AG04449 (cell line): ENCODE data around the gene PRKN.
"Not testable (repeated sequence)": the region's sequence is repeated elsewhere in the genome, so short reads cannot be mapped to it uniquely, and the experiment has no call there.

ENCODE experiments used
- CTCF ChIA-PET: fragments of 350-600 bp; formaldehyde crosslinking; extraction: SDS; loops from one replicate; lab custom pipeline; 2021; ENCODE audit warnings: antibody characterized with exemption; lab: Yijun Ruan, JAX
- POLR2A ChIA-PET: fragments of 400-600, 350-600 bp; formaldehyde crosslinking; extraction: SDS; loops from one replicate; lab custom pipeline; 2020; ENCODE audit warnings: antibody characterized with exemption, inconsistent platforms; lab: Yijun Ruan, JAX
- DNase-seq: peaks from one replicate; pipeline ENCODE4 v3.0.0-alpha.2; 2010; ENCODE audit warnings: low read depth, low spot score
- H3K4me3 ChIP-seq: 2 replicates; pipeline ENCODE4 v1.5.1; 2011; ENCODE audit warnings: low read depth, mild to moderate bottlenecking, control low read depth, low read length
- TF ChIP-seq, protein P1 (sequence below): IDR thresholded peaks from one replicate; pipeline ENCODE4 v1.5.1; 2011; ENCODE audit warnings: mild to moderate bottlenecking, moderate library complexity, low read length, control low read depth, inconsistent platforms; ENCODE audit not compliant: insufficient read depth; ENCODE audit errors: missing control alignments

Gene PRKN

DNA sequence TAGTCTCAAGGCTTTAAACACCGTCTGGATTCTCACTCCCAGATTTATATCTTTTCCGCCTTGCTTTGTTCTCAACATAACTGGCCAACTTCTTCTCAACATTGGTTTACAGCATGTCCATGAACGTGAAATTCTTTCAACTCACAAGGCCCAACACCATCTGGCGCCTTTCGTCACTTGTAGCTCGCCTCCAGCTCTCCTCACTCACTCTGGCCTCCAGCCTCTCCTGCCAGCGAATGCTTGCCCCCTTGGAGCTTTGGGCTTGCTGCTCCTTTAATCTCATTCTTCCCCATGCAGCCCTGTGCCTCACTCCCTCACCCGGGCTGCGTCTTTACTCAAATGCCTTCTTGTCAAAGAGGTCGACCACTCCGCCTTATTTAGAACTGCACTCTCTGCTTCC lies 324.5 kb downstream of the PRKN start:
- TF ChIP-seq, protein P1, sequence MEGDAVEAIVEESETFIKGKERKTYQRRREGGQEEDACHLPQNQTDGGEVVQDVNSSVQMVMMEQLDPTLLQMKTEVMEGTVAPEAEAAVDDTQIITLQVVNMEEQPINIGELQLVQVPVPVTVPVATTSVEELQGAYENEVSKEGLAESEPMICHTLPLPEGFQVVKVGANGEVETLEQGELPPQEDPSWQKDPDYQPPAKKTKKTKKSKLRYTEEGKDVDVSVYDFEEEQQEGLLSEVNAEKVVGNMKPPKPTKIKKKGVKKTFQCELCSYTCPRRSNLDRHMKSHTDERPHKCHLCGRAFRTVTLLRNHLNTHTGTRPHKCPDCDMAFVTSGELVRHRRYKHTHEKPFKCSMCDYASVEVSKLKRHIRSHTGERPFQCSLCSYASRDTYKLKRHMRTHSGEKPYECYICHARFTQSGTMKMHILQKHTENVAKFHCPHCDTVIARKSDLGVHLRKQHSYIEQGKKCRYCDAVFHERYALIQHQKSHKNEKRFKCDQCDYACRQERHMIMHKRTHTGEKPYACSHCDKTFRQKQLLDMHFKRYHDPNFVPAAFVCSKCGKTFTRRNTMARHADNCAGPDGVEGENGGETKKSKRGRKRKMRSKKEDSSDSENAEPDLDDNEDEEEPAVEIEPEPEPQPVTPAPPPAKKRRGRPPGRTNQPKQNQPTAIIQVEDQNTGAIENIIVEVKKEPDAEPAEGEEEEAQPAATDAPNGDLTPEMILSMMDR = no peak
- DNase-seq = no peak
- ChIA-PET POLR2A (no interaction called here), CTCF (no interaction called here)
- H3K4me3 ChIP-seq = no peak overlapping the region

DNA sequence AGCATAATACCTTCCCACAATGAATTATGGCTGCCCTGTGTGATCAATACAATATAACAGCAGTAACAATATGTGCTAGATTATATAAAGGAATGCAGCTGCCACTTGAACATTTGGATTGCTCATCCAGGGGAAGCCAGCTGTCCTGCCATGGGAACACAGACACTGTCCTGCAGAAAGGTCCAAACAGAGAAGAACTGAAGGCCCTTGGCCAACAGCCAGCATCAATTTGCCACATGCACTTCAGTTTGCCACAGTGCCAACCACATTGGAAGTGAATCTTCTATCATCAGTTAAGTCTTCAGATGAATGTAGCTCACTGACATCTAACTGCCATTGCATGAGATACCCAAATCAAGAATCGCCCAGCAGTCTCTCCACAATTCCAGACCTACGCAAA lies 332.4 kb downstream of the PRKN start:
- TF ChIP-seq, protein P1 = no peak
- POLR2A ChIA-PET = no interaction called here
- CTCF ChIA-PET = no interaction called here

DNA sequence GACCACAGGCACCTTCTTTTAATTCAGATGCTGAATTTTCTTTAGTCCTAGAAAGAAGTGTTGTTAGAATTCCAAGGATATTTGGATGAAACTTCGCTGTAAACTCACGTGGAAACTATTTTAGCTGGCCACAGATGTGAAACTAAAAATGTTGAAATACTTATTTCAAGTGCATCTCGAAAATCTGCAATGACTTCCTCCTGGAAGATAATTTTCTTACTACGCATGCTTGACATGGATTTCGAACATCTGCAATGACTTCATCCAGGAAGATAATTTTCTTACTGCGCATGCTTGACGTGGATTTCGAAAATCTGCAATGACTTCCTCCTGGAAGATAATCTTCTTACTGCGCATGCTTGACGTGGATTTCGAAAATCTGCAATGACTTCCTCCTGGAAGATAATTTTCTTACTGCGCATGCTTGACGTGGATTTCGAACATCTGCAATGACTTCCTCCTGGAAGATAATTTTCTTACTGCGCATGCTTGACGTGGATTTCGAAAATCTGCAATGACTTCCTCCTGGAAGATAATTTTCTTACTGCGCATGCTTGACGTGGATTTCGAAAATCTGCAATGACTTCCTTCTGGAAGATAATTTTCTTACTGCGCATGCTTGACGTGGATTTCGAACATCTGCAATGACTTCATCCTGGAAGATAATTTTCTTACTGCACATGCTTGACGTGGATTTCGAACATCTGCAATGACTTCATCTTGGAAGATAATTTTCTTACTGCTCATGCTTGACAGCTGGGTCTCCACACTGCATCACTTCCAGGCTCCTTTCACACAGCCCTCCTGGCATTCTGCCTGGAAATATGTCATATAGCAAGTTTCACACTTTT lies 336.4 kb downstream of the PRKN start:
- DNase-seq, POLR2A ChIA-PET, CTCF ChIA-PET, H3K4me3 ChIP-seq: not testable (repeated sequence)

More for the DNA sequence above, 332.4 kb downstream of the PRKN start:
- no peak for DNase-seq
- no peak overlapping the region for H3K4me3 ChIP-seq

DNA sequence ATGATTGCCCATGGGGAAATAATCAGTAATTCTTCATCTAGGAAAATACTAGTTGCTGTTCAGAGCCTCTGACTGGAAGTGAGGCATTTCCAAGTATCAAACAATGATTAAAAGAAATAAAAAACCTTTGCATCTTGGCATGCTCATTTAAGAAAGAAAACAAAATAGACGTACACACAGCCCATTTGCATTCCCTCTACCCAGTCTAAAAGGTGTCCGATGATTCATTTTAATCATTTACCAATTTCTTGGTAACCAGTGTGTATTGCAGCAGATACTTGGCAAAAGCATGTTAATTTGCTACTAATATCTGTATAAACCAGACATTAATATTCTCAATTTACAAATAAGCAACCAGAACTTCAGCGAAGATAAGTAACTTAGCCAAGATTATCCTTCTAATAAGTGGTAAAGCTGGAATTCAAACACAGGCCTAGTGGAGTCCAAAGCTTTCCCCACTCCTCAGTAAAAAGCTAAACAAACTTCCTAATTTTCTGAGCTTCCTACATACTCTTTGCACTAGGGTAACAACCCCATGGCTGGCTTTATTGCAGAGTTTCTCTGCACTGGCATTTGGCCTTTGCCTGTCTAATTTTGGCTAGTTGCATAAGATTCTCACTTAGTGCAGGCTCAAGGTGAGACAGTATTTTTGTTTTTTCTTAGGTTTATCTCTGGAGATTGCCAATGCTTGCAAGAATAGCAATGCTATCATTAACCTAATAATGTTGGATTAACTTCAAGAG lies 338.1 kb downstream of the PRKN start:
- ChIA-PET CTCF (no interaction called here), POLR2A (no interaction called here)

DNA sequence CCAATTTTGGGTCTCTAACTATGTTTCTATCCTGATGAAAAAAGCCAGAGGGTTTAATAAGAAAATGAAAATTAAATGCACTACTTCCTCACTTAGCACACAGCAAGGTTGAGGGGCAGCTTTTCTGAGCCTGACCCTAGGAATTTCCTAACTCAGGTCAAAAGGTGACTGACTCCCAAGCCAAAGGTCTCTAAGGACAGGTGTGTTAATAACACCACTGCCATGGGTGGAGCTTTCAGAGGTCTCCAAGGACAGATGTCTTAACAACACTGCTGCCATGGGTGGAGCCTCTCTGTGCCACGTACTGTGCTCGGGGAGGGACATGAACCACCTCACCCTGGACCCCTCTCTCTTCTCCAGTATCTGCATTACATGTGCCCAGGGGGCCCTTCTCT lies 339.2 kb downstream of the PRKN start:
- TF ChIP-seq, protein P1 = no peak
- no peak for DNase-seq
- no peak overlapping the region for H3K4me3 ChIP-seq
- ChIA-PET CTCF (no interaction called here), POLR2A (no interaction called here)

More for the DNA sequence above, 338.1 kb downstream of the PRKN start:
- H3K4me3 ChIP-seq = no peak overlapping the region
- TF ChIP-seq, protein P1 = no peak
- DNase-seq = no peak

DNA sequence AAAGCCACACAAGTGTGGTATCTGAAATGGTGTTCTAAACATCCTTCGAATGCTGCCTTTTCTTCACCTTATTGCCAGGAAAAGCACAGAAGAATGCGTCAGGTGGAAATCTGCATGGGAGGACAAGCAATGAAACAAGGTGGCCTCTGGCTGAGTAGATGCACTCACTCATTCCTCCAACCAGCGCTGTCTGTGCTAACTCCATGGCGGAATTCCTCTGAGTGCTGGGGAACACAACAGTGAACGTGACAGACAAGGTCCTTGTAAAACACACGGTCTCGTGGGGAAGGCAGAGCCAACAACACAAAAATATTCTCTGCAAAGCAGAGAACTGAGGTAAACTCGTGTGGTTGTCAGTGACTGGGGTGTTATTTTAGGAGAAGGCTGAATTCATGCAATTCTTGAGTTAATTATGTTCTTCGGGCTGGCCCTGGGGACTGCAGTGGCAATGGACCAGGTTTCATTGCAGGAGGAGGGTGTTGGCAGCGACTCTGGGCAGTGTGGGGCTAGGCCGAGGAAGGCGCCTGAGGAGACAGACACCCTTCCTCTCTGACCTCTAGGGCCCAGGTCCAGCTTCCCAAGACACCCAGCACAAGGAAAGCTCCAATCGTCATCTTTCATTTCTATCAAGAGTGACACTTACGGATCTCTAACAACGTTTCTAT lies 339.7 kb downstream of the PRKN start:
- DNase-seq = no peak
- ChIA-PET POLR2A (interaction anchor here (0.7 kb wide), 1 partner anchor 1158 kb away, joined by 4 read pairs; no protein-coding TSS in a partner anchor), CTCF (no interaction called here)
- TF ChIP-seq, protein P1 = no peak
- no peak overlapping the region for H3K4me3 ChIP-seq
